Activated naive CD4-positive, alpha-beta T cell treated with anti-CD3 and anti-CD28 coated beads, Interleukin-2, amount 50 U/mL, for 72 hours (primary cell): ENCODE results near the gene PAXX. TPM values are rescaled to one million over a fixed set of nuclear protein-coding genes. Genes with fewer than 3 reads are reported as not detected.

Experiments
- ATAC-seq, 2 donors: fragments of 150-1000 bp; cut with Tn5 transposase; 2 replicates each; pipeline ENCODE4 v1.10.0; 2021; ENCODE audit warnings: mild to moderate bottlenecking in 2 of 2, moderate library complexity in 2 of 2
- DNase-seq, 2 donors: peaks; one replicate each; pipeline ENCODE4 v3.0.0; 2021 to 2022; ENCODE audit warnings: low spot score in 2 of 2
- H3K27ac Mint-ChIP-seq, 2 donors: one replicate each; pipeline ENCODE4 v1.8.0; 2022; ENCODE audit warnings: mild to moderate bottlenecking in 2 of 2, mixed read lengths in 2 of 2
- H3K36me3 Mint-ChIP-seq, 2 donors: one replicate each; pipeline ENCODE4 v1.8.0; 2022; ENCODE audit warnings: mixed read lengths in 2 of 2
- H3K9me3 Mint-ChIP-seq, 2 donors: one replicate each; pipeline ENCODE4 v1.8.0; 2022; ENCODE audit warnings: mixed read lengths in 2 of 2
- total RNA-seq, 2 donors: library from RNA; stranded (reverse); gene quantifications; one replicate each; pipeline ENCODE4 v1.2.3, GENCODE V29; 2022

The PAXX gene, protein sequence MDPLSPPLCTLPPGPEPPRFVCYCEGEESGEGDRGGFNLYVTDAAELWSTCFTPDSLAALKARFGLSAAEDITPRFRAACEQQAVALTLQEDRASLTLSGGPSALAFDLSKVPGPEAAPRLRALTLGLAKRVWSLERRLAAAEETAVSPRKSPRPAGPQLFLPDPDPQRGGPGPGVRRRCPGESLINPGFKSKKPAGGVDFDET
- total RNA-seq, result 10 to 100 TPM; 36.7 to 64.5 TPM

- no peaks in the 10 kb centered on the region for H3K9me3 Mint-ChIP-seq
- DNase-seq (peak; percentile 95 to 98), ATAC-seq (peak; percentile 91 to 95)
- H3K27ac Mint-ChIP-seq, result peak within 1 kb of the TSS; percentile 68 to 71
- no peaks in the 10 kb centered on the region for H3K36me3 Mint-ChIP-seq
These were observed at the start of gene PAXX for GRCh38 chr9:136991993-136992818. PAXX (plus strand) TSS chr9:136992422; CDS start chr9:136992444, 22 bp downstream.

DNA sequence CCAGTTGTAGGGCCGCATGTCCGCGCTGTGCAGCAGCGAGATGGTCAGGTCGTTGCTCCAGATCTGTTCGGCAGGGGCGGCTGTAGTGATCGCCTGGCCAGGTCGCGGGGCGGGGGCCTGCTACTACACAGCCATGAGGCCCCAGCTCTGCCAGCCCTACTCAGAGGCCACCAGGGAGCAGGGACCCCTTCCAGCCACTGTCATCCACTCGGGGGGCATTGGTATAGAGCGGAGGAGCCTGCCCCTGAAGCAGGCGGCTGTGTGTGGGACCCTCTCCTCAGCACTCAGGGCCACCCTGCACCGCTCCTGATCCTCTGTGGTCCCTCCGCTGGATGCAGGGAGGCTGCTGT is 49.4 kb upstream of the PAXX start:
- H3K9me3 Mint-ChIP-seq, result no peaks in the 10 kb centered on the region
- peaks cover 11 to 14% of the 10 kb centered on the region in 2 donors for H3K36me3 Mint-ChIP-seq
- no peak for ATAC-seq
- DNase-seq, result no peak
- H3K27ac Mint-ChIP-seq, result no peak overlapping the region

DNA sequence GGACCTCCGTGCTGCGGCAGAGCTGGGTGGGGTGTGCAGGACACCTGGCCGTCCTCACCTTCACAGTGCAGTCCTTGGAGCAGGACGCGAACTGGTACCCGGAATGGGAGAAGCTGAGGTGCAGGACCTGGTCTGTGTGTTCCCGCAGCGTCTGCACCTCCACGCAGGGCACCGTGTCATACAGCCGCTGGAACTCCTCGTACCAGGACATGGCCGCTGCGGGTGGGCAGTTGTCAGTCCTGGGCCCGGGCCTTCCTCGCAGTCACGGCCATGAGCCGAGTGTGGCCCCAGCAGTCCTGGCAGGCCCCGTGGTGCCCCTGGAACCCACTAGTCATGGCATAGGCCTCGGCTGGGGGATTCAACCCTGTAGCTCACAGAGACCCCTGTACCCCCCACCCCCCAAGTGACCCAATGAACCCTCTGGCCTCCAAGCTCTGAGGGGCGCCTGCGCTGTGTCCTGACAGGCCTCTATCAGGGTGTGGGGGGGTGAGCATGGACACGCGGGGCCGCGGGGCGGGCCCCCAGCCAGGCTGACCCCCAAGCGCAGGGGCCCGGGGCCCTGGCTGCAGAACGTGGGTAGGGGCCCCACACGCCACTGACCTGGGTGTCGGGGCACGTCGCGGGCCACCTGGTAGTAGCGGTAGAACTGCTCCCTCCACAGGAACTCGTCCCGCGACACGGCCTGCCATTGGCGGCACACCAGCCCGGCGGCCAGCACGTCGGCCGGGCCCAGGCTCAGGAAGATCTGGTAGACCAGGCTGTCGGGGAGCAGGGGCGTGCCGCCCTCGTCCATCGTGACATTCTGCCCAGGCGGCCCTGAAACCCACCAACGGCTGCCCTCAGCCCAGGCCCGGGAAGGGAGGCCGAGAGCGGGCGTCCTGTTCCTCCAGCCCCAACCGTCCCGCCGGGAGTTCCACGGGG is 48.7 kb upstream of the PAXX start:
- ATAC-seq, result peak; percentile 36 to 43
- H3K27ac Mint-ChIP-seq, result peak overlapping the region; percentile 59 to 87
- H3K36me3 Mint-ChIP-seq, result peaks cover 11% of the 10 kb centered on the region in 2 donors
- H3K9me3 Mint-ChIP-seq, result no peaks in the 10 kb centered on the region
- DNase-seq, result peak in 1 of 2 donors; percentile 54

DNA sequence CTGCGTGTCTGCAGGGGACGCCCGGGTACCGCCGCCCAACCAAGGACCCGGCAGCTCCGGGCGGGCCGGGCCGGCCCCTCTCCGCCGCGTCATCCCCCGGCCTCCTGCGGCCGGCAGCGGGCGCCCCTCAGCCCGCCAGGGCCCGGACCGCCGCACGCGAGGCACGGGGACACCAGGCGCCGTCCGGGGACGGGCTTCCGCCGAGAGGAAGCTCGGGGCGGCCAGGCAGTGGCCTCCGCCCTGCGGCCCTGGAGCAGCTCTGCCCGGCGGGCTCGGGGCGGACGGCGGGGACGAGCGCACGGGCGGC is 48.1 kb upstream of the PAXX start:
- peak in 1 of 2 donors; percentile 36 for DNase-seq
- Mint-ChIP-seq H3K9me3 (no peaks in the 10 kb centered on the region), H3K36me3 (peaks cover 5 to 11% of the 10 kb centered on the region in 2 donors), H3K27ac (peak overlapping the region in 1 of 2 donors; percentile 59)
- ATAC-seq, result peak; percentile 31 to 54

- ATAC-seq (peak; percentile 77), DNase-seq (peak; percentile 98 to 99)
- H3K9me3 Mint-ChIP-seq, result no peaks in the 10 kb centered on the region
- H3K36me3 Mint-ChIP-seq, result peaks cover 0 to 11% of the 10 kb centered on the region in 2 donors
- H3K27ac Mint-ChIP-seq, result peak within 1 kb of the TSS; percentile 59 to 87
These were observed 47.5 kb upstream of the PAXX start, which contains the start of the genes C8G and FBXW5 for GRCh38 chr9:136944519-136945332. C8G (plus strand) TSS chr9:136945243; CDS start chr9:136945321, 78 bp downstream. FBXW5 (minus strand) TSS chr9:136944738; CDS start chr9:136944083, 655 bp downstream.

DNA sequence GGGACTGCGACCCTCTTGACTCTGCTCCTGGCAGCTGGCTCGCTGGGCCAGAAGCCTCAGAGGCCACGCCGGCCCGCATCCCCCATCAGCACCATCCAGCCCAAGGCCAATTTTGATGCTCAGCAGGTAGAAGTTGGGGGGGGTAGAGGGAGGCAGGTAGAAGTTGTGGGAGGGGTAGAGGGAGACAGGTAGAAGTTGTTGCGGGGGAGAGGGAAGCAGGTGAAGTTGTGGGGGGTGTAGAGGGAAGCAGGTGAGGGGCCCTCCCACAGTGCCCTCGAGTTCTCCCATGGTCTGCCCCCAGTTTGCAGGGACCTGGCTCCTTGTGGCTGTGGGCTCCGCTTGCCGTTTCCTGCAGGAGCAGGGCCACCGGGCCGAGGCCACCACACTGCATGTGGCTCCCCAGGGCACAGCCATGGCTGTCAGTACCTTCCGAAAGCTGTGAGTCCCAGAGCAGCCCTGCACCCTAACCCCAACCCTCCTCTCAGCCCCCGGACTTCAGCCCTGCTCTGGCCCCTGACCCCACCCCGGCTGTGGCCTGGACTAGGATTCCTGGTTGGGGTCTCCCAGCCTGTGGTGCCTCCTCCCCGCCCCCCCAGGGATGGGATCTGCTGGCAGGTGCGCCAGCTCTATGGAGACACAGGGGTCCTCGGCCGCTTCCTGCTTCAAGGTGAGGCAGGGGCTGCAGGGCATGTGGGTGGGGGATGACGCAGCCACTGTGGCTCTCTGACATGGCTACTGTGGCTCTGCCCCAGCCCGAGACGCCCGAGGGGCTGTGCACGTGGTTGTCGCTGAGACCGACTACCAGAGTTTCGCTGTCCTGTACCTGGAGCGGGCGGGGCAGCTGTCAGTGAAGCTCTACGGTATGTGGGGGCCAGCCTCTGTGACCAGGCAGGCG is 46.6 kb upstream of the PAXX start:
- DNase-seq, result no peak
- Mint-ChIP-seq H3K27ac (no peak overlapping the region), H3K36me3 (peaks cover 0 to 11% of the 10 kb centered on the region in 2 donors), H3K9me3 (no peaks in the 10 kb centered on the region)
- no peak for ATAC-seq

- Mint-ChIP-seq H3K27ac (no peak overlapping the region), H3K9me3 (no peaks in the 10 kb centered on the region), H3K36me3 (peaks cover 0 to 7% of the 10 kb centered on the region in 2 donors)
- no peak for DNase-seq
- ATAC-seq, result no peak
These were observed 45.8 kb upstream of the PAXX start for GRCh38 chr9:136946228-136947027.

DNA sequence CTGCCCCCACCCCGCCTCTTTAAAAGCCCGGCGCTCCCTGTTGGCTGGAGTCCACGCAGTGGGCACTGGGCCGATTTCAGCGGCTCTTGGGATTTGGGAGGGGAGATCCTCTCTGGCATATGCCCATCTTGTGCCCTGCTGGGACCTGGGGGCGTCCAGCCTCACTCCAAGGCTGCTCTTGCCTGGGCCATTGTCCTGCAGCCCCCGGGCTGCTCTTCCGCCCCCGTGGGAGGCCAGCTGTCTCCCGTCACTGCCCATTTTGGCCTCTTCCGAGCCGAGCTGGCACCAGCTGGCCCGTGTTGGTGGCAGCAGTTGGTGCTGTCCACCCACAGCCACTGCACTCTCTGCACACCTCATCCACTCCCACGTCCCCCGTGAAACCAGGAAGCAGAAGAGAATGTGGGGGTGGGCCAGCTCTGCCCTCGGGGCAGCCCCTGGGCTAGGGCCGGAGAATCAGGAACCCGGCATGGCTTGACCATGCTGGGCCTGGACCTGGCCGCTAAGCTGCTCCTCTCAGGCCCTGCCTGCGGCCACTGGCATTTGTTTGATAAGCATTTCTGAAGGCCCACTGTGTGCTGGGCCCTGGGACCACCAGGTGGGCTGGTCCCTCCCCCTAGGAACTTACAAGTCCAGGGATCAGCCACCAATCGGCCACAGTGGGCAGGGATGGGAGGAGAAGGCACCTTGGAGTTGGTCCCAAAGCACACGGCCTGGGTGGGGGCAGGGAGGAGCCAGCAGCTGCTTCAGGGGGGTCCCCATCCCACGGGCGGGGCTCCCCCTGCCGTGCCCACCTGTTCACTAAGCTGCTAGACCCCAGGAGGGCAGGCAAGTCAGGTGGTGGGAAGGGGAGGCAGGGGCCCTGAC is 45.0 kb upstream of the PAXX start:
- H3K9me3 Mint-ChIP-seq, result no peaks in the 10 kb centered on the region
- ATAC-seq (no peak), DNase-seq (no peak)
- H3K36me3 Mint-ChIP-seq, result no peaks in the 10 kb centered on the region
- H3K27ac Mint-ChIP-seq, result no peak overlapping the region

DNA sequence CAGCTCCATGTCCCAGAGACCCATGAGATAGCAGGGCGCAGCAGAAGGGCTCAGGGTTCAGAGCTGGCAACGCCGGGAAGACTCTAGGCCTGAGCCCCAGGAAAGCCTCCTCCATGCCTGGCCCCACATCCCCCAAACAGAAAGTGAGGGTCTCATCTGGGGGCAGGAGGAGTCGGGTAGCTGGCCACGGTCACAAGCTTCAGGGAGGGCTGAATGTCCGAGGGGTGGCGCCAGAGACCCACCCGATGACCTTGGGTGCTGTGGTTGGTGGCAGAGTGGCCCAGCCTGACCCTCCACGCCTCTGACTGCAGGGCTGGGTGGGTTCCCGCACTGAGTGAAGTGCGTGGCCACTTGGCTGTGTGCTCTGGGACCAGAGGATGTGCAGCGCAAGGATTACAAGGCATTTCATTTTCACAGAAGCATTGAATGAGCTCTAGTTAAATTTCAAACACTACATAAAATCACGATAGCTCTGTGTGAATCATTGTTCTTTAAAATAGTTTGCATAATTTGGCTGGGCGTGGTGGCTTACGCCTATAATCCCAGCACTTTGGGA is 44.2 kb upstream of the PAXX start:
- Mint-ChIP-seq H3K27ac (no peak overlapping the region), H3K36me3 (no peaks in the 10 kb centered on the region), H3K9me3 (no peaks in the 10 kb centered on the region)
- ATAC-seq (no peak), DNase-seq (no peak)

DNA sequence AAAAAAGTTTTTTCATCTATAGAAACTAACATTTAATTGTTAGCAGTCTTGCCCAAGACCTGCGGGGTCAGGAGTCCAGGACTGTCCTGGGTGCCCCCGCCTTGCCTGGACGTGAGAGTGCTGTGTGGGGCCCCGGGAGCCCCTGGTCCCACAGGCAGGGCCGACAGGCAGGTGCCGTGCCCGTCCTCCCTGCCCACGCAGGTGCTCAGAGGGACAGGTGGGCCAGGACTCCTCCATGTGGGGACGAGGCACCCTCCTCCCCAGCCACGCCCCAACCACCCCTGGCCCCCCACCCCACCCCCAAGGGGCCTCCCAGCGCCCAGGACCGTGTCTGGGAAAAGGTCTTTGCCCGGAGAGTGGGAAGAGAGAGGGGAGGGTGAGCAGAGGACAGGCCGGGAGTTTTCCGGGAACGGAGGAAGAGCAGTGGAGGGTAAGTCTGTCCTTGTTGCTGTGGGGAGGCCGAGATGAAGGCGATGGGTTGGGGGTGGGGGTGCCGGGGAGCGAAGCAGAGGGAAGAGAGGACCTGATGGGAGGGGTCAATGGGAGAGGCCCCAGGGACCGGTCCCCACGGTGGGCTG is 42.9 kb upstream of the PAXX start:
- DNase-seq (no peak), ATAC-seq (no peak)
- Mint-ChIP-seq H3K27ac (peak overlapping the region; percentile 84 to 85), H3K9me3 (no peaks in the 10 kb centered on the region), H3K36me3 (no peaks in the 10 kb centered on the region)

DNA sequence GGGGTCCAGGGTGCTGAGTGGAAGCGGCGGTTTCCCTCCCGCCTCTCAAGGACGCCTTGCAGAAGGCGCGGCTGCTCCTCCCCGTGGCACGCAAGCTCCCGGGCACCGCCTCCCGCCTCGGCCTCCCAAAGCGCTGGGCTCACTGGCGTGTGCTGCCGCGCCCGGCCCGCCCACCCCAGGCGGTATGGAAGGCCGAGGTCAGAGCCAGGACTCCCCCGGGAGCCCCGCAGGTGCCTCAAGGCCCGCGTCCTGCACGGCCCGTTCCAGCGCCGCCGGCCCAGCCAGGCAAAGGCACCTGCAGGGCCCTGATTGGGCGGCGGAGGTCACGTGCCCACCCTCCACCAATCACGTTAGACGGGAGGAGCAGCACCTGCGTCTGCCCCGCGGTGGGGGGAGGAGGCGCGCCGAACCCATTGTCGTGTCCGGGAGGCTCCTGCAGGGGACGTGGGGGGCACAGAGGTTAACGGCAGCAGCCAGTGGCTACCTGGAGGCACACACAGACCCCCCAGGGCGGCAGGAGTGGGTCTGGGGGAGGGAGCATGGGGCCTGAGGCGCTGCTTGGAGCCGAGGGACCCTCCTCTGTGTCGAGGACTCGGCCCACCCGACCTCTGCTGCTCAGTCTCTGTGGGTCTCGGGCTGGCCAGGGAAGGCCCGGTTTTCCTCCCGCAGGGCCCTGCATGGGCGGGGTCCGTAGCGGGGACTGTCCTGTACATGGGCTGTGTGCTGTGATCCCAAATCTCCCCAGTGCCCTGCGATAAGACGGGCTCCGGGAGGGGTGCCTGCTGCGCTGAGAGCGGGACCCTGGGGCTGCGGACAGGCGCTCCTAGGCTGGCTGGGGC is 42.2 kb upstream of the PAXX start:
- Mint-ChIP-seq H3K9me3 (no peaks in the 10 kb centered on the region), H3K27ac (peak overlapping the region; percentile 84 to 85), H3K36me3 (no peaks in the 10 kb centered on the region)
- ATAC-seq (peak; percentile 94 to 98), DNase-seq (peak; percentile 96)

DNA sequence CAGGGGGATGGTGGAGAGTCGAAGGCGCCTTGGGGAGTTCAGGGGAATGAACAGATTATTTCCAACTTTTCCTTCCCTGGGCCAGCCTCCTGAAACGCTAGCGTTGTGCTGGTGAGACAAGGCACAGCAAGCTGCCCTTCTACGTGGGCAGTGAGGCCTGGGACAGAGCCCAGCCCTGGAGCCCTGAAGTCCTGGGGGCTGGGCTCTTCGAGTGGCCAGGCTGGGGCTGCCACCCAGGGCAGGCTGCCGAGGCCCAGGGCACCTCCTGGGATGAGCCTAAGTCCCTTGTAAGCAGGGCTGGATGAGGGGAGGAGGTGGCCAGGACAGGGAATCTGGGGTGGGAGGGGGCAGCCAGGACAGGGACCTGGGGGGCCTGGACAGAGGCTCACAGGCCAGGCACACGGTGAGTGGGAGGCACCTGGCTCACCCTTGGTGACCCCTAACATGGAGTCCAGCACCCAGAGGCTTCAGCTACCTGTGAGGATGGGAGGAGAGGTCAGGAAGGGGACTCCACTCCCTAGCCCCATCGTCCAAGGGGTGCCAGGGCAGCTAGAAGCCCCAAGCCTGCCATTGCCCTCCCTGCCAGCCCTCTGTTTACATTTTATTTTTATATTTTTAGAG is 41.5 kb upstream of the PAXX start:
- no peak for DNase-seq
- ATAC-seq, result no peak
- Mint-ChIP-seq H3K27ac (peak overlapping the region in 1 of 2 donors; percentile 85), H3K36me3 (no peaks in the 10 kb centered on the region), H3K9me3 (no peaks in the 10 kb centered on the region)
